Measurements from ENCODE around the gene NDUFA8.

Gene NDUFA8

DNA sequence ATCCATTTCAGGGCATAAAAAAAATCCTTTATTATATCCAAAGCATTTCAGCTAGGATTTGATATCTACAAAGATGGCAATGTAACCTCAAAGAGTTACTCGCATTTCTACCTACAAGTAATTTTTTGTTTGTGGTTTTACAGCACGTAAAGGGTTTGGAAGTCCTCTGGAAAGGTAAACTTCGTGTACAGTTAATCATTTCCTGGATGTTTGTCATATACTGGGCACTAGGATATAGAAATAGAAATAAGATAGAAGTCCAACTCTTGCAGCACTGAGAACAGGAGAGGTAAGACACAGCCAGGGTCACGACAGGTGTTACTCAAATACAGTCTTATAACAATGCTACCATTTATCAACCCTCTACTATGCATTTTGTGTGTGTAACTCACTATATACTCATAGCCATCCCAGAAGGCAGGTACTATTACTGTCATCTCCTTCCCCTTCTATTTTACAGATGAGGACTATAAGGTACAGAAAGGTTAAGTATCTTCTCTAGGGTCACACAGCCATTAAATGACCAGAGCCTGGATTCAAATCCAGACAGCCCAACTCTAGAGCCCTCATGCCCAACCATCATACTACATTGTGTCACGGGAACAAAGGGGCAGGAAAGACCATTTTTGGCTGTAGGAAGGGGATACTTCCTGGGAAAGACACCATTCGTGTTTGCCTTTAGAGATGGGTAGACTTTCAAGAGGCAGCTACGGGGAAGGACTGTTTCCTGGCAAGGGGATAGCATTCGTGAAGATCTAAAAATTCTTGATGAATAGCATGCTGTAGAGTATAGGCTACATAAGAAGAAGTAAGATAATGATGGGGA lies 19.0 kb downstream of the NDUFA8 start:
- TF ChIP-seq, protein P1, sequence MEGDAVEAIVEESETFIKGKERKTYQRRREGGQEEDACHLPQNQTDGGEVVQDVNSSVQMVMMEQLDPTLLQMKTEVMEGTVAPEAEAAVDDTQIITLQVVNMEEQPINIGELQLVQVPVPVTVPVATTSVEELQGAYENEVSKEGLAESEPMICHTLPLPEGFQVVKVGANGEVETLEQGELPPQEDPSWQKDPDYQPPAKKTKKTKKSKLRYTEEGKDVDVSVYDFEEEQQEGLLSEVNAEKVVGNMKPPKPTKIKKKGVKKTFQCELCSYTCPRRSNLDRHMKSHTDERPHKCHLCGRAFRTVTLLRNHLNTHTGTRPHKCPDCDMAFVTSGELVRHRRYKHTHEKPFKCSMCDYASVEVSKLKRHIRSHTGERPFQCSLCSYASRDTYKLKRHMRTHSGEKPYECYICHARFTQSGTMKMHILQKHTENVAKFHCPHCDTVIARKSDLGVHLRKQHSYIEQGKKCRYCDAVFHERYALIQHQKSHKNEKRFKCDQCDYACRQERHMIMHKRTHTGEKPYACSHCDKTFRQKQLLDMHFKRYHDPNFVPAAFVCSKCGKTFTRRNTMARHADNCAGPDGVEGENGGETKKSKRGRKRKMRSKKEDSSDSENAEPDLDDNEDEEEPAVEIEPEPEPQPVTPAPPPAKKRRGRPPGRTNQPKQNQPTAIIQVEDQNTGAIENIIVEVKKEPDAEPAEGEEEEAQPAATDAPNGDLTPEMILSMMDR (IDR thresholded peaks at IDR 0.05; ENCODE audit: low read depth, low read length): no peak

DNA sequence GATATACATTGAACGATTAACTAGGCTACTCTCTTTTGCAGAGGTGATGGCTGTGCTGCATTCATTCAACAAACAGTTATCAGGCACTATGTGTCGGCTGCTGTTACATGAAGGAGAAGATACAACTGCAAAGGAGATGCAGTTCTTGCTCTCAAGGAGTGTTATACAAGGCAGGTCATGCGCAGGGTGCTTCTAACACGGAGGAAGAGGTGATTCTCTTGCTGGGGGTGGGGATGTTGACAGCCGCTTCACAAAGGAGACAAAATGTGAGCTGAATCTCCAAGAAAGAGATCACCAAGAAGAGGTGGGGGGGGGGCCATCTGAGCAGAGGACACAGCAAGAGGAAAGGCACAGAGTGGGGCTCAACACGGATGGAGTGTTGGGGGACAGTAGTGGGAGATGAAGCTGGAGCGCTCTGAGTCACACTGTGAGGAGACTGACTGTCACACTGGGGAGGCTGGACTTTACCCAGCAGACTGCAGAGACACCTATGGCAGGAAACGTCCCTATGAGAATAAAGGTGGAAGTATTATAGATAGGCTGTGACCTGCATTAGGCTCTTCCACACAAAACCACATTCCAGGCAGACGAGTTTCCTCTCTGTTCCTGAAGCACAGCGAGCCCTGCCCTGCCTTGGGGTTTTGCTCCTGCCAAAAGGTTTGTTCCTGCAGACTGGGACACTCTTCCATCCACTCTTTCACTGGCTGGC lies 20.9 kb downstream of the NDUFA8 start:
- no peak overlapping the region for H3K4me3 ChIP-seq (ENCODE audit: low read depth, low read length)
- TF ChIP-seq, protein P1 (IDR thresholded peaks at IDR 0.05; ENCODE audit: low read depth, low read length): no peak

More for the DNA sequence above, 19.0 kb downstream of the NDUFA8 start:
- H3K4me3 ChIP-seq (ENCODE audit: low read depth, low read length): no peak overlapping the region

DNA sequence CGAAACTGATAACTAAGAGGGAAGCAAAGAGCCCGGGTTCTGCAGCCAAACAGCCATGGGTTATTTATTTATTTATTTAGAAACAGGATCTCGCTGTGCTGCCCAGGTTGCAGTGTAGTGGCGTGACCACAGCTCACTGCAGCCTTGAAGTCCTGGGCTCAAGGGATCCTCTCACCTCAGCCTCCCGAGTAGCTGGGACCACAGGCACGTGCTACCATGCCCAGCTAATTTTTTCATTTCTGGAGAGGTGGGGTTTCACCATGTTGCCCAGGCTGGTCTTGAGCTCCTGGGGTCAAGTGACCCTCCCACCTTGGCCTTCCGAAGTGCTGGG lies 24.1 kb downstream of the NDUFA8 start:
- H3K4me3 ChIP-seq (ENCODE audit: low read depth, low read length): no peak overlapping the region
- TF ChIP-seq, protein P1 (IDR thresholded peaks at IDR 0.05; ENCODE audit: low read depth, low read length): no peak

DNA sequence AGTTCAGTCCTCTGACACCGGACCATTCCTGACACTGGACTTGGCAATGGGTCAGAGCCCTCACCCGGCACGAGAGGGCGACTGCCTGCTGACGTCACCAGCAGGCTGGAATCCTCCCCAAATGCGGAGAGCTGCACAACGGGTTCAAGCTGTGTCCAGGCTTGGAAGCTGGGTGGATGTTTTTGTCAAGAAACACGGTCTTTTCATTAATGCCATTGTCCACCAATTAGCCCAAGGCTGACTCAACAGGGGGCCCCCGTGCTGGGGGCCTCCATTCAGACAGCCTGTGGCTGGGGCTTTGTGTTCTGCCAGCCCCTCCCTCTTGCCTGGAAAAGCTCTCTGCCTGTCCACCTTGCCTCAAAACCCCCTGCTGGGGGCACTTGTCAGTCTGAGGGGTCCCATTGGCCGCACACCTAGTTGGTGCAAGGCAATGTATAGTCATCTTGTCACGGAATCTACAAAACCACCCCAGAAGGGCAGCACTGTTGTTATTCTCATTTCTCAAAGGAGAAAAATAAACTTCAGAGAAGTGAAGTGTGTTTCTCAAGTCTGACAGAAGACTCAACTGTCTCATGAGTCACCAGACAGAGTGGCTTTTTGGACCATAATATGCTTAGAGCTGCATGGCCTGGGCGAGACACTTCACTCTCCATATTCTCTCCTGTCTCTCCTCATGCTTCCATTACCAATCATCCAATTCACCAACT lies 24.6 kb downstream of the NDUFA8 start:
- TF ChIP-seq, protein P1 (IDR thresholded peaks at IDR 0.05; ENCODE audit: low read depth, low read length): no peak
- no peak overlapping the region for H3K4me3 ChIP-seq (ENCODE audit: low read depth, low read length)

DNA sequence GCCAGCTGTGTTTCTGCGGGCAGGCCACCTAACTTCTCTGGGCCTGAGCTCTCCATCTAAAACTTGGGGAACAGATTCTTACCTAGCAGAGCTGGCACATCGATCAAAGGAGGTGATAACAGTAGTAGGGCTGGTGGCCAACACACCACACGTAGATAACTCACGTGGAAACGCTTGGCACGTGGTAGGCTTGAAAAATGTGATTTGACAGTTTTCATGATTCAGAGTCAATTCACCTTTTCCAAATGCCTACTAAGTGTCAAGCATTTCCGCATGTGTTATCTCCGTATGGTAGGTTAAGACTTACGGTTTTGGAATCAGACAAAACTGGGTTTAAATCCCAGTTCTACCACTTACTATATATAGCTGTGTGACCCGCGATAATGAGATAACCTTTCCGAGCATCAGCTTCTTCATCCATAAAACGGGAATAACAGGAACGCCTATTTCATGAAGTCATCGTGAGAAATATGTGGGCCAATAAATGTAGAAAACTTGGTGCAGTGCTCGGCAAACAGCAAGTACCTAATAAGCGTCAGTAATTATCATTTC lies 25.5 kb downstream of the NDUFA8 start:
- H3K4me3 ChIP-seq (ENCODE audit: low read depth, low read length): no peak overlapping the region
- TF ChIP-seq, protein P1 (IDR thresholded peaks at IDR 0.05; ENCODE audit: low read depth, low read length): no peak

DNA sequence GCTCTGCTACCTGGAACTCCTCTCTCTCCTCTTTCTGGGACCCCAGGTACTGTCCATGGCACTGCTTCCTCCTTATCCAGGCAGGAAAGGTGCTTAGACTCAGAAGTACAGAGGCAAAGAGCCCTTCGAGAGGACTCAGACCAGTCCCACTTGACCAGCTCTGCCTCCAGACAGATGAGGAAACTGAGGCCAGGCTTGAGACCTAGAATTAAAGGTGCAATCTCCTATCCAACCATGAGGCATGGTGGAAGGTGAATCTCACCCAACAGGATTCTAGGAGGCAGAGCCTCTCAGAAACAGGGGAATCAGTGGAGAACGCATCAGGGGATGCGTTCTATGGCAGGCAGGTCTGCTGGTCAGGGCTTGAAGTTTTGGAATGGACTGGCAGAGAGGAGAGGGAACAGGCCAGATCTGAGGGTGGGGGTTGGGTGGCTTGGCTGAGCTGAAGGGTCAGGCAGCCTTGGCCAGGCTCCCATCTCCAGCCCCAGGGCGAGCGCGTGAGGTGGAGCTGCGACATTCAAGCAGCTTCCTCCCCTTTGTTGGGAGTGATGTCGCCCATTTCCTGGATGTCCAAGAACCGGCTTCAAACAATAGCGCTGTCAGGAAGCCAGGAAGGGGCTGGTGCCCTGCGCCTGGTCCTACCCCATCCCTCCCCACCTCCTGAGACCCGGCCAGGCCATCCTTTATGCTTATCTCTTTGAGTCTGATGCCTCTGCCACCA lies 26.2 kb downstream of the NDUFA8 start:
- H3K4me3 ChIP-seq (ENCODE audit: low read depth, low read length): no peak overlapping the region
- TF ChIP-seq, protein P1 (IDR thresholded peaks at IDR 0.05; ENCODE audit: low read depth, low read length): no peak

Data from WI38 (cell line).